Stromal cell of bone marrow (primary cell): Measurements from ENCODE around the gene ARHGEF17.
"Not testable (repeated sequence)": the region's sequence is repeated elsewhere in the genome, so short reads cannot be mapped to it uniquely, and the experiment has no call there.

Experiments
- DNase-seq: peaks from one replicate; pipeline ENCODE4 v3.0.0-alpha.2; 2012; ENCODE audit warnings: low read depth

The ARHGEF17 gene

GRCh38 chr11:73273222-73273895 is 34.7 kb upstream of the ARHGEF17 start:
- no peak for DNase-seq

GRCh38 chr11:73274191-73274590 is 33.9 kb upstream of the ARHGEF17 start:
- not testable (repeated sequence) for DNase-seq

GRCh38 chr11:73274722-73275380 is 33.2 kb upstream of the ARHGEF17 start:
- DNase-seq = no peak

- DNase-seq = no peak
Measured at GRCh38 chr11:73275381-73275750, 32.7 kb upstream of the ARHGEF17 start.

- no peak for DNase-seq
Measured at GRCh38 chr11:73277467-73277866, 30.6 kb upstream of the ARHGEF17 start.

- DNase-seq = no peak
Measured at GRCh38 chr11:73280626-73281025, 27.4 kb upstream of the ARHGEF17 start.

- DNase-seq = no peak
Measured at GRCh38 chr11:73281201-73281741, 26.8 kb upstream of the ARHGEF17 start.

- DNase-seq = no peak
Measured at GRCh38 chr11:73281796-73282660, 26.0 kb upstream of the ARHGEF17 start.

GRCh38 chr11:73283276-73284000 is 24.6 kb upstream of the ARHGEF17 start:
- DNase-seq = no peak

- DNase-seq = no peak
Measured at GRCh38 chr11:73284106-73284505, 24.0 kb upstream of the ARHGEF17 start.

GRCh38 chr11:73285721-73286120 is 22.4 kb upstream of the ARHGEF17 start:
- no peak for DNase-seq

- DNase-seq = no peak
Measured at GRCh38 chr11:73286240-73286810, 21.8 kb upstream of the ARHGEF17 start.

GRCh38 chr11:73287400-73288101 is 20.5 kb upstream of the ARHGEF17 start:
- DNase-seq = no peak

GRCh38 chr11:73288192-73288872 is 19.7 kb upstream of the ARHGEF17 start:
- no peak for DNase-seq

GRCh38 chr11:73288873-73289707 is 19.0 kb upstream of the ARHGEF17 start:
- DNase-seq = peak; percentile 63

GRCh38 chr11:73290536-73290935 is 17.5 kb upstream of the ARHGEF17 start:
- no peak for DNase-seq

- DNase-seq = no peak
Measured at GRCh38 chr11:73291196-73291595, 16.9 kb upstream of the ARHGEF17 start.

GRCh38 chr11:73291781-73292524 is 16.1 kb upstream of the ARHGEF17 start:
- DNase-seq = no peak

- DNase-seq = no peak
Measured at GRCh38 chr11:73292525-73292894, 15.6 kb upstream of the ARHGEF17 start.
